Activated gamma-delta T cell treated with anti-CD3 and anti-CD28 coated beads, Interleukin-2, amount 50 U/mL, for 16 hours (primary cell): ENCODE results near the gene MYOM1.
"Not testable (repeated sequence)": the region's sequence is repeated elsewhere in the genome, so short reads cannot be mapped to it uniquely, and the experiment has no call there.

ENCODE experiments used
- DNase-seq: peaks from one replicate; pipeline ENCODE4 v3.0.0-alpha.2; 2020; ENCODE audit warnings: low read depth

MYOM1 gene

DNA sequence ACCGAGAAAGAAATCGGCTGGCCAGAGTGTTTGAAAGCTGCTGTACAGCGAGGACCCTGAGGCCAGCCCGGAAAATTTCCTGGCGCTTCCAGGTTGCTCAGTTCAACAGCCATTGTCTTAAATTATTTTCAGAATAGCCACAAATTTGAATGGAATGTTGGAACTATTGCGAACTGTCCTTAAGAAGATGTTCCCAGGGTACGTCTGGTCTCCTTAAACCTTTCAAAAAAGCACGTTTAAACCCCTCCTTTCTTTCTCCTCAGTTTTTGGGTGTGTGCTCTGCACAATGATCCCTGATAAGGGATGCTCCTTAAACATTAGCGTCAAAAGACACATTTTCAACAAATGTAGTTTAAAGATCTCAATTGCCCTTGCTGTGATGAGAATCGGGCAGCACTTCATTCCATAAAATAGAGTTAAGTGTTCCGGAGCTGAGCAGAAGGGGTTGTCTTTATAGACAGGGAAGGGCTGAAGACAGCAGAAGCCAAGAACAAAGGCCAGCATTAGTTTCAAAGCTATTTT is 192.3 kb downstream of the MYOM1 start:
- DNase-seq, result no peak

DNA sequence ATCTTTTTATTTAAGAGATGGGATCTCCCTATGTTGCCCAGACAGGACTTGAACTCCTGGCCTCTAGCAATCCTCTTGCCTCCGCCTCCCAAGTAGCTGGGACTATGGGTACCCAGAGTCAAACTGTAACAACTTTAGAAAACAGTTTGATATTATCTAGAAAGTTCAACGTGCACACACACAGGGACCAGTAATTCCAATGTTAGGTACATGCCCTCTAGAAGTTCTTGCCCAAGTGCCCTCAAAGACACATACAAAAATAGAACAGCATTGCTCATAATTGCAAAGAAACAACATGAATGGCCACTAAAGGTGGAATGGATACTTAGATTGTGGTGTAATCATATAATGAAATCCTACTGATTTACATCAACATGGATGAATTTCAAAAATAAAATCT is 194.2 kb downstream of the MYOM1 start:
- DNase-seq, result no peak

GRCh38 chr18:3023603-3024002 is 196.2 kb downstream of the MYOM1 start:
- DNase-seq, result not testable (repeated sequence)
